T-helper 1 cell treated with Interleukin-12 subunit alpha and Interleukin-12 subunit beta and Interleukin-4 antibody, amounts not matched to agents 30 μg/mL and 1 μg/mL, for 36 hours (primary cell): ENCODE measurements around the gene VGLL4.

ENCODE experiments used
- H3K27ac Mint-ChIP-seq: one replicate; pipeline ENCODE4 v1.8.0; 2021; ENCODE audit warnings: mild to moderate bottlenecking, mixed read lengths
- H3K27me3 Mint-ChIP-seq: one replicate; pipeline ENCODE4 v1.8.0; 2021; ENCODE audit warnings: low read depth, mixed read lengths
- H3K36me3 Mint-ChIP-seq: one replicate; pipeline ENCODE4 v1.8.0; 2021; ENCODE audit warnings: low read depth, mixed read lengths
- H3K4me1 Mint-ChIP-seq: one replicate; pipeline ENCODE4 v1.8.0; 2021; ENCODE audit warnings: low read depth, mixed read lengths
- H3K4me3 Mint-ChIP-seq: one replicate; pipeline ENCODE4 v1.8.0; 2021; ENCODE audit warnings: mild to moderate bottlenecking, moderate library complexity, mixed read lengths
- H3K9me3 Mint-ChIP-seq: one replicate; pipeline ENCODE4 v1.8.0; 2021; ENCODE audit warnings: mixed read lengths

VGLL4 gene

GRCh38 chr3:11556851-11557644 is 86.7 kb downstream of the VGLL4 start:
- Mint-ChIP-seq H3K27ac (no peak overlapping the region), H3K4me3 (no peak overlapping the region), H3K27me3 (no peaks in the 10 kb centered on the region), H3K9me3 (no peaks in the 10 kb centered on the region), H3K36me3 (peaks cover 3% of the 10 kb centered on the region), H3K4me1 (peaks cover 5% of the 10 kb centered on the region)

DNA sequence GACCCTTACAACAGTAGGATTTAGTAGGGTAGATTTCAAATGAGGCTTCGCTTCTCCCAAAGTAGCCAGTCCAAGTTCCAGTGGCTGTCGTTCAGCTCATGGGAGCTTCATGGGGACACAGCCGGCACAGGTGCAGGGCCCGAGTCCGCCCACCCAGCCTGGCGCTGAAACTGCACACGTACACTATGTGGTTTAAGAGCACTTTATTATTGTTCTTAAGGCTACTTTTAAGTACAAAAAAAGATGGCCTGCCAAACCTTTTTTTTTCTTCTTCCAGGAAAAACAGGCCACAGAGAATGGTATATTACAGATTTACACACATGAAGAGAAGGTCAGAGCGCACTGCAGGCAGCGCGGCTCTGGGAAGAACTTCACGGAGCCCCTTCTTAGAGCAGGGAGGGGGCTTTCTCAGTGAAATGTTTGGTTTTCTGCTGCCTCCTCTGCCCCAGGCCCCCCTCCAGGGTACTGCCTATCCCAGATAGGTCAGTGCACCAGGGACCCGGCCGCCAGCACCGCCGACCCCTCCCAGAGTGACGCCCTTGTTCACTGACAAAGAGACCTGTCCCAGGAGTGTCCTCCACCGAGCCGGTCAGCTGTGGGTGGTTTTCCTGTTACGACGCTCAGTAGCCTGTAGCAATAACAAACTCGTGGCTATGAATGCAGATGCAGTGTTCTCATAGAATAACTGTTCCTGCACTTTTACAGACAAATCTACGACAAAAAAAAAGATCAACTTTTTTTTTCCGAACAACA is 87.7 kb downstream of the VGLL4 start:
- no peak overlapping the region for H3K4me3 Mint-ChIP-seq
- H3K4me1 Mint-ChIP-seq: peaks cover 5% of the 10 kb centered on the region
- H3K36me3 Mint-ChIP-seq: peaks cover 3% of the 10 kb centered on the region
- no peak overlapping the region for H3K27ac Mint-ChIP-seq
- H3K9me3 Mint-ChIP-seq: no peaks in the 10 kb centered on the region
- H3K27me3 Mint-ChIP-seq: no peaks in the 10 kb centered on the region

DNA sequence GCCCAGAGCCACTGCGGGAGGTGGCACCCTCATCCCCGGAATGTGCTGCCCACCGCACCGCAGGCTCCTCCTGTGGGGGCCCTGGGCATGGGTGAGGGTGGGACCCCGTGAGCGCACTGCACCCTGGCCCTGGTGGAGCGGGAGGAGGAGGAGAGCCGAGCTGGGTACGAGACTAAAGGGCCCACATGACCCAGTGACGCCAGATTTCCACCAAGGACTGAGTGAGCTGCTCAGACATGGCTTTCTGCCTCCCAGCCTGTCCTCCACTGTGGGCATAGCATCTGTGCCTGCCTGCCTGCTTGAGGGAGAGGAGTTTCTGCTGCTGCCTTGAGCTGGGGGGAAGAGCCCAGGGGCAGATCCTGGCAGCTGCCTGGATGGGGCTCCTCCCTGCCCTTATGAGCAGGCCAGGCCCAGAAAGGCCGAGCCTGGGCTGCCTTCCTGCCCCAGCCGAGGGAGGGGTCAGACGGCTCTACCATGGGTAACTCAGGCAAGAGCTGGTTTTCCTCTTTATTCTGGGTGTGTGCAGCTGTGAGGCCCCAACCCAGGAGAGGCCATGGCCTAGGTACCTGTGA is 88.4 kb downstream of the VGLL4 start:
- Mint-ChIP-seq H3K4me3 (no peak overlapping the region), H3K27me3 (no peaks in the 10 kb centered on the region), H3K36me3 (peaks cover 3% of the 10 kb centered on the region), H3K9me3 (no peaks in the 10 kb centered on the region), H3K27ac (no peak overlapping the region), H3K4me1 (peaks cover 5% of the 10 kb centered on the region)

GRCh38 chr3:11554666-11555065 is 89.0 kb downstream of the VGLL4 start:
- H3K36me3 Mint-ChIP-seq: peaks cover 3% of the 10 kb centered on the region
- H3K27ac Mint-ChIP-seq: no peak overlapping the region

DNA sequence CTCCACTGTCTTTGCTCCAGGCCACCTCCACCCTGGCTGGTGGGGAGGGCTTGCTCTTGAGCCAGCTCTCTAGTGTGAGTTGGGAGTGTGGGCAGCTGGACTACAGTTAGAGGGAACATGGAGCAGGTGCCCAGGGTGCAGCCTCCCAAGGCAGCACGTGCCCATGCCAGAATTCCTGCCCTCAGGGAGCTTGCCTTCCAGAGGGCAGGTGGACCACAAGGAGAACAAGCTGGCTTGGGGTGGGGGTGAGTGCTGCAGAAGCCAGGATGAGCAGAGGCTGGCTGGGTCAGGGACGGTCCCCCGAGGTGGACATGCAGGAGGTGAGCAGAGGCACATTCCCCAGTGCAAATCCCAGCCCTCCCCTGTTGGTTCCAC is 89.5 kb downstream of the VGLL4 start:
- H3K4me3 Mint-ChIP-seq: no peak overlapping the region
- peaks cover 3% of the 10 kb centered on the region for H3K36me3 Mint-ChIP-seq
- peaks cover 5% of the 10 kb centered on the region for H3K4me1 Mint-ChIP-seq
- H3K9me3 Mint-ChIP-seq: no peaks in the 10 kb centered on the region
- H3K27ac Mint-ChIP-seq: no peak overlapping the region
- no peaks in the 10 kb centered on the region for H3K27me3 Mint-ChIP-seq

More at GRCh38 chr3:11554666-11555065, 89.0 kb downstream of the VGLL4 start:
- H3K9me3 Mint-ChIP-seq: no peaks in the 10 kb centered on the region
- no peak overlapping the region for H3K4me3 Mint-ChIP-seq
- no peaks in the 10 kb centered on the region for H3K27me3 Mint-ChIP-seq
- H3K4me1 Mint-ChIP-seq: peaks cover 5% of the 10 kb centered on the region

DNA sequence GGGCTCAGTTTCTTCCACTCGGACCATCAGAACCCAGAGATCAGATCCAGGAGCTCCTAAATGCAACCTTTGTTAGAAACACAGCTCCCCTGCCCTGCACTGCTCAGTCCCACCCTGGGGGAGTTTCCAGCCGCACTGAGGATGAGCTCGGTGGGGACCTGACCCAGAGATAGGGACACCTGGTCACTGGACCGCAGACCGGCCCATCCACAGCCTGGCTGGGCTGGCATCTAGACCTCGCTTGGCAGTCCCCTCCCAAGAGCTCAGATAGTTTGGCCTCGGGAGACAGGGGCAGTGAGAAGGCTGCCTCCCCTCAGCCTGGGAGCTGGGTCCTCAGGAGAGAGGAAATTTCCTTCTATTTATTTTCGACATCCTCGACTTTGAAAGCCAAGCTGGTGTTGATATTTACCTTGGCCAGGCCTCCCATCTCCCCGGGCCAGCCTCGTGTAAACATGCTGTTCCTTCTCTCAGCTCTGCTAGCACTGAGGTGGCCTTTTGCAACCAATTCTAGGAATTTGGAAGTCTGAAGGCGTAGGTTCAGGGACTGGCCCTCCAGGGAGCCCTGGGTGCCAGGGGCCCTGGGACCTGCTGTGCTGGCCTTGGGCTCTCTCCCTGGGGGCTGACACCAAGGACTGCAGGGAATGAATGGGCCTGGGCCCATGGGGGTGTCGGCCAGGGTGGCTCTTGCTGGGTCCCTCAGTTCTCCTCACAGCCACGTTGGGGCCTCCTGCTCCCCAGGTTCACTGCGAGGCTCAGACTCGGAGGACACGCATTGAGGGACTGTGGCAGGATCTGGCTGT is 90.1 kb downstream of the VGLL4 start:
- H3K9me3 Mint-ChIP-seq: no peaks in the 10 kb centered on the region
- peaks cover 5% of the 10 kb centered on the region for H3K4me1 Mint-ChIP-seq
- H3K4me3 Mint-ChIP-seq: no peak overlapping the region
- H3K36me3 Mint-ChIP-seq: peaks cover 3% of the 10 kb centered on the region
- H3K27me3 Mint-ChIP-seq: no peaks in the 10 kb centered on the region
- H3K27ac Mint-ChIP-seq: no peak overlapping the region

DNA sequence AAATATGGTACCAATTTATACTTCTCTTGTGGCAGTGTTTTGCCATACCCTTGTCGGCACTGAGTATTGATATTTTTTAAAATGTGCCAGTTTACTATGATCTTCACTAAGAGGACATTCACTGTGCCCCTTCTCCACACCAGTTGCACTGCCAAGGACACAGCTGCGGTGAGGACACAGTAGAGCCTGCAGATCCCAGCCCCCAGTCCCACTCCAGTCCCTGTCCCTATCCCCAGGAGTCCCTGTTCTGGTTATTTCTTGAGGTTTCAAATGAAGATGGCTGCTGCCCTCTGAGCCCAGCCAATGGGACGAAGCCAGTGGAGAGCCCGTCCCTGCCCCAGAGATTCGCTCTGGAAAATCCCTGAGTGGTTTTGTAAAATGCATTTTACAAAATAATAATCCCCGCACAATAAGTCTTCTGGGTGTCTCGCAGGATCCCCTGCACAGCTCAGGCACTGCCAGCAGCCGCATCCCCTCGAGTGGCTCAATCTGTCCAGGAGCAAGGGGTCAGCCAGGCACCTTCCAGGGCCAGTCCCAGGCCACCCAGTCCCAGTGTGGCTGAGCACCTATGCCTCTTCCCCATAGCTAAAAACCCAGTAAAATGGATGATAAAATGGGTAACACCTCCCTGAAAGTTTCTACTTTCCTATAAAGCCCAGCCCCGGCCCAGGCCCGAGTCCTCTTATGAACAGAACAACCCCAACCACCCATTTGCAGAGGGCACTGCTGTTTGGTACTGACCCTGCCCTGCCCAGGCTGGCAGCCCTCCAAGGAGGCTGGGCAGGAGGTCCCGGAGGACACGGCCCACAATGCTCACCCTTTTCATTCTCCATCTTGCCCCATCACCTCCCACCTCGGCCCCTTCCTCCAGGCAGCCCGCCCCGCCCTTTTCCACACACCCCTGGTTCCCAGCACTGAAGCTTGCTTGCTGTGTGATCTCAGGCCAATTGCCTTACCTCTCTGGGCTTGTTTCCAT is 91.1 kb downstream of the VGLL4 start:
- Mint-ChIP-seq H3K27me3 (no peaks in the 10 kb centered on the region), H3K27ac (no peak overlapping the region), H3K4me3 (no peak overlapping the region), H3K9me3 (no peaks in the 10 kb centered on the region), H3K4me1 (no peaks in the 10 kb centered on the region), H3K36me3 (peaks cover 3% of the 10 kb centered on the region)

GRCh38 chr3:11551036-11551435 is 92.7 kb downstream of the VGLL4 start:
- Mint-ChIP-seq H3K4me3 (no peak overlapping the region), H3K4me1 (peaks cover 3% of the 10 kb centered on the region), H3K36me3 (no peaks in the 10 kb centered on the region), H3K27ac (no peak overlapping the region), H3K27me3 (no peaks in the 10 kb centered on the region), H3K9me3 (no peaks in the 10 kb centered on the region)

DNA sequence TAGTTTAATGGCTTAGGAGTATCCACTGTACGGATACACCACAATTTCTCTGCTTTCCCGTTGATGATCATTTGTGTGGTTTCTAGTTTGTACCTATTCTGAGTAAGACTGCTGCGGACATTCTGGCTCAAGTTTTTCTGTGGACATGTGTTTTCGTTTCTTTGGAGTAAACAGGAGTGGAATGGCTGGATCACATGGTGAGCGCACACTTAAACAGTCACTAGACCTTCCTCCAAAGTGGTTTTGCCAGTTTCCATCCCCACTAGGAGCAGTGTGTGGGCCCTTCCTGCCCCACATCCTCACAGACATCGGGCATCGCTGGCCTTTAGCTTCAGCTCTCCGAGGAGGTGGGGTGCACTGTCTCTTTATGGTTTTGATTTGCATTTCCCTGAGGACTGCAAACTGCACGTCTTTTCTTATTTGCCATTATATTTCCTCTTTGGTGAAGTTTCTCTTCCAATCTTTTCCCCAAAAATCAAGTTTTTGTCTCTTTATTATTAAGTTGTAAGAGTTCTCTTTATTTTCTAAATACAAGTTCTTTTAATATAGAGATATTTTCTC is 94.1 kb downstream of the VGLL4 start:
- H3K4me1 Mint-ChIP-seq: peaks cover 3% of the 10 kb centered on the region
- H3K9me3 Mint-ChIP-seq: no peaks in the 10 kb centered on the region
- H3K4me3 Mint-ChIP-seq: no peak overlapping the region

DNA sequence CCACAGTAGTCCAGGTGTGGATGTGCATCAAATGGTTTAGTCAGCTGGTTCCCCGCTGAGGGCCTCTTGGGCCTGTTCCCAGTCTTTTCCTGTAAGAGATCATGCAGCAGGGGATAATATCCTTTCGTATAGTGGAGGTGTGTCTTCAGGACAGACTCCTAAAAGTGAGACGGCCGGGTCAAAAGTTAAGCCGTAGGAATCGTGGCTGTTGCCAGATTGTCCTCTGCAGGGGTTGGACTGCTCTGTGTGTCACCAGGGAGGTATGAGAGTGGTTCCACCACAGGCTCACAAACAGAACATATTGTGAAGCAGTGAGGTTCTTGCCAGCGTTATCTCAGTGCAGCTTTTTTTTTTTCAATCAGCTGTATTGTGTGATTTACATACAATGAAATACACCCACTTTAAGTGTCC is 95.0 kb downstream of the VGLL4 start:
- no peak overlapping the region for H3K4me3 Mint-ChIP-seq
- no peaks in the 10 kb centered on the region for H3K9me3 Mint-ChIP-seq
- H3K36me3 Mint-ChIP-seq: no peaks in the 10 kb centered on the region
- no peak overlapping the region for H3K27ac Mint-ChIP-seq
- H3K4me1 Mint-ChIP-seq: peaks cover 3% of the 10 kb centered on the region
- H3K27me3 Mint-ChIP-seq: no peaks in the 10 kb centered on the region

More for the DNA sequence above, 94.1 kb downstream of the VGLL4 start:
- Mint-ChIP-seq H3K27me3 (no peaks in the 10 kb centered on the region), H3K36me3 (no peaks in the 10 kb centered on the region), H3K27ac (no peak overlapping the region)

DNA sequence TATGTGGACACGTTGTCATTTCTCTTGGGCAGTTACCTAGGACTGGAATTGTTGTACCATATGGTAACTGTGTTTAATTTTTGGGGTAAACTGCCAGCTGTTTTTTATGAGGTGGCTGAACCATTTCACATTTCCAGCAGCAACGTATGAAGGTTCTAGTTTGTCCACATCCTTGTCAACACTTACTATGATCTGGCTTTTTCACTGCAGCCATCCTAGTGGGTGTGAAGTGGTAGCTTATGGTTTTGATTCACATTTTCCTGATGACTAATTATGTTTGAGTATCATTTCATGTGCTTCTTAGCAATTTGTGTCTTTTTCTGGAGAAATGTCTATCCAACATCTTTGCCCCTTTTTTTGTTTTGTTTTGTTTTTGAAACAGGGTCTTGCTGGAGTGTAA is 96.2 kb downstream of the VGLL4 start:
- H3K4me3 Mint-ChIP-seq: no peak overlapping the region
- no peaks in the 10 kb centered on the region for H3K9me3 Mint-ChIP-seq
- H3K27ac Mint-ChIP-seq: no peak overlapping the region
- H3K27me3 Mint-ChIP-seq: no peaks in the 10 kb centered on the region
- H3K4me1 Mint-ChIP-seq: peaks cover 3% of the 10 kb centered on the region
- H3K36me3 Mint-ChIP-seq: no peaks in the 10 kb centered on the region

- Mint-ChIP-seq H3K27me3 (no peaks in the 10 kb centered on the region), H3K4me1 (peaks cover 3% of the 10 kb centered on the region), H3K36me3 (no peaks in the 10 kb centered on the region), H3K4me3 (no peak overlapping the region), H3K9me3 (no peaks in the 10 kb centered on the region), H3K27ac (no peak overlapping the region)
Observed at GRCh38 chr3:11546657-11547302, 96.9 kb downstream of the VGLL4 start.
